IMR-90 (cell line): ENCODE data around the gene B3GAT2. TPM values are rescaled to one million over a fixed set of nuclear protein-coding genes. Genes with fewer than 3 reads are reported as not detected.

Experiments used
- ATAC-seq: fragments of 200-7000 bp; cut with Tn5 transposase; 2 replicates; pipeline ENCODE4 v1.9.1; 2020; ENCODE audit warnings: low read depth, mild to moderate bottlenecking, moderate library complexity
- BruUV-seq: library from RNA; stranded (reverse); fragments of 400-500 nt; replicated peaks from 2 replicates; lab custom pipeline; 2021; lab: Mats Ljungman, UMichigan
- CTCF ChIA-PET: fragments of 300-600 bp; formaldehyde crosslinking; extraction: SDS; loops from one replicate; lab custom pipeline; 2021; ENCODE audit warnings: antibody characterized with exemption; lab: Yijun Ruan, JAX
- POLR2A ChIA-PET: fragments of 300-600 bp; sonication (Branson Sonifier 250); formaldehyde crosslinking; loops from one replicate; lab custom pipeline; 2022; ENCODE audit warnings: antibody characterized with exemption; ENCODE audit not compliant: unreplicated experiment; lab: Charles Lee
- DNase-seq: peaks from one replicate; pipeline ENCODE4 v3.0.0; 2013
- H2AFZ ChIP-seq: replicated peaks from 2 replicates; pipeline ENCODE3; 2013; ENCODE audit warnings: low read length, mild to moderate bottlenecking; ENCODE audit not compliant: poor library complexity
- H2AK5ac ChIP-seq: 2 replicates; pipeline ENCODE4 v1.6.1; 2013; ENCODE audit warnings: low read depth, low read length, inconsistent platforms
- H2AK9ac ChIP-seq: replicated peaks from 2 replicates; pipeline ENCODE3; 2013; ENCODE audit warnings: mild to moderate bottlenecking, low read depth, low read length, moderate library complexity; ENCODE audit not compliant: poor library complexity
- H2BK120ac ChIP-seq: 2 replicates; pipeline ENCODE4 v1.6.1; 2013; ENCODE audit warnings: low read depth, low read length, inconsistent platforms
- H2BK15ac ChIP-seq: 3 replicates; pipeline ENCODE4 v1.6.1; 2013; ENCODE audit warnings: low read depth, low read length, inconsistent platforms
- H2BK20ac ChIP-seq: 2 replicates; pipeline ENCODE4 v1.6.1; 2013; ENCODE audit warnings: low read depth, mild to moderate bottlenecking, inconsistent platforms, low read length, moderate library complexity
- H2BK5ac ChIP-seq: 2 replicates; pipeline ENCODE4 v1.6.1; 2013; ENCODE audit warnings: mild to moderate bottlenecking, low read depth, low read length, inconsistent platforms; ENCODE audit not compliant: poor library complexity, severe bottlenecking
- H3K14ac ChIP-seq: replicated peaks from 2 replicates; pipeline ENCODE4 v1.6.1; 2013; ENCODE audit warnings: low read depth, low read length, inconsistent platforms
- H3K18ac ChIP-seq: 2 replicates; pipeline ENCODE4 v1.6.1; 2013; ENCODE audit warnings: low read depth, low read length, control low read depth
- H3K23ac ChIP-seq: 2 replicates; pipeline ENCODE4 v1.6.1; 2013; ENCODE audit warnings: low read depth, low read length, inconsistent platforms
- H3K27ac ChIP-seq: 2 replicates; pipeline ENCODE4 v1.5.1; 2013; ENCODE audit warnings: mild to moderate bottlenecking, control low read depth, low read length; ENCODE audit not compliant: insufficient read depth
- H3K27me3 ChIP-seq: 2 replicates; pipeline ENCODE4 v1.6.1; 2013; ENCODE audit warnings: low read length; ENCODE audit not compliant: control insufficient read depth, insufficient read depth
- H3K36me3 ChIP-seq: 2 replicates; pipeline ENCODE4 v1.6.1; 2013; ENCODE audit warnings: low read length, mixed read lengths; ENCODE audit not compliant: control insufficient read depth, insufficient read depth
- H3K4ac ChIP-seq: 2 replicates; pipeline ENCODE4 v1.6.1; 2013; ENCODE audit warnings: low read depth, low read length, inconsistent platforms
- H3K4me1 ChIP-seq: 2 replicates; pipeline ENCODE4 v1.6.1; 2013; ENCODE audit warnings: low read length, mixed read lengths; ENCODE audit not compliant: control insufficient read depth, insufficient read depth
- H3K4me2 ChIP-seq: 2 replicates; pipeline ENCODE4 v1.6.1; 2013; ENCODE audit warnings: low read depth, mild to moderate bottlenecking, control low read depth, low read length, moderate library complexity
- H3K4me3 ChIP-seq: 2 replicates; pipeline ENCODE4 v1.5.1; 2013; ENCODE audit warnings: low read depth, mild to moderate bottlenecking, control low read depth, low read length, moderate library complexity; ENCODE audit not compliant: insufficient read depth
- H3K56ac ChIP-seq: 2 replicates; pipeline ENCODE4 v1.6.1; 2013; ENCODE audit warnings: low read length, inconsistent platforms; ENCODE audit not compliant: insufficient read depth; ENCODE audit errors: extremely low read depth
- H3K79me1 ChIP-seq, 2 experiments: 2 replicates each; pipeline ENCODE4 v1.6.1; 2013; ENCODE audit warnings: low read length in 2 of 2, inconsistent platforms in 1 of 2, low read depth in 1 of 2
- H3K9ac ChIP-seq: 2 replicates; pipeline ENCODE4 v1.6.1; 2013; ENCODE audit warnings: low read depth, low read length, control low read depth
- H3K9me1 ChIP-seq: 2 replicates; pipeline ENCODE4 v1.6.1; 2013; ENCODE audit warnings: low read length, inconsistent platforms; ENCODE audit not compliant: insufficient read depth
- H3K9me3 ChIP-seq: 2 replicates; pipeline ENCODE4 v1.6.1; 2013; ENCODE audit warnings: low read length; ENCODE audit not compliant: control insufficient read depth, insufficient read depth
- H4K20me1 ChIP-seq: 2 replicates; pipeline ENCODE4 v1.6.1; 2013; ENCODE audit warnings: low read length, inconsistent platforms; ENCODE audit not compliant: insufficient read depth
- H4K5ac ChIP-seq: 2 replicates; pipeline ENCODE4 v1.6.1; 2013; ENCODE audit warnings: mild to moderate bottlenecking, low read depth, low read length, control low read depth
- H4K8ac ChIP-seq, 2 experiments: 2 replicates each; pipeline ENCODE4 v1.6.1; 2013; ENCODE audit warnings: low read depth in 2 of 2, low read length in 2 of 2, control low read depth in 1 of 2, inconsistent platforms in 1 of 2
- H4K91ac ChIP-seq: 2 replicates; pipeline ENCODE4 v1.6.1; 2013; ENCODE audit warnings: low read depth, low read length, inconsistent platforms; ENCODE audit not compliant: insufficient read depth
- BHLHE40 ChIP-seq: fragments of 150-350 bp; IDR thresholded peaks from 2 replicates; pipeline ENCODE4 v1.6.1; 2016; ENCODE audit warnings: mild to moderate bottlenecking, low read depth, low read length
- CEBPB ChIP-seq: IDR thresholded peaks from 2 replicates; pipeline ENCODE4 v1.6.1; 2012; ENCODE audit warnings: low read depth, low read length, improper control_type of control experiment
- CHD1 ChIP-seq: IDR thresholded peaks from 2 replicates; pipeline ENCODE4 v1.6.1; 2012; ENCODE audit warnings: low read depth, low read length, improper control_type of control experiment
- CTCF ChIP-seq: conservative IDR thresholded peaks from 2 replicates; pipeline ENCODE4 v1.5.1; 2012; ENCODE audit warnings: mild to moderate bottlenecking, low read depth, low read length, improper control_type of control experiment
- ELK1 ChIP-seq: fragments of 150-350 bp; IDR thresholded peaks from 2 replicates; pipeline ENCODE4 v1.6.1; 2016; ENCODE audit warnings: low read depth, mild to moderate bottlenecking, low read length, moderate library complexity, borderline replicate concordance
- FOS ChIP-seq: fragments of 150-350 bp; IDR thresholded peaks from 2 replicates; pipeline ENCODE4 v1.6.1; 2016; ENCODE audit warnings: low read depth, low read length
- MAFK ChIP-seq: IDR thresholded peaks from 2 replicates; pipeline ENCODE4 v1.6.1; 2012; ENCODE audit warnings: low read depth, low read length, improper control_type of control experiment
- MAZ ChIP-seq: IDR thresholded peaks from 2 replicates; pipeline ENCODE4 v1.6.1; 2012; ENCODE audit warnings: low read depth, mild to moderate bottlenecking, low read length, improper control_type of control experiment, moderate library complexity, borderline replicate concordance
- MXI1 ChIP-seq: IDR thresholded peaks from 2 replicates; pipeline ENCODE4 v1.6.1; 2012; ENCODE audit warnings: low read depth, mild to moderate bottlenecking, low read length, moderate library complexity, borderline replicate concordance
- NFE2L2 ChIP-seq: fragments of 150-350 bp; IDR thresholded peaks from 2 replicates; pipeline ENCODE4 v1.6.1; 2016; ENCODE audit warnings: low read depth, mild to moderate bottlenecking, low read length
- POLR2A ChIP-seq: IDR thresholded peaks from 2 replicates; pipeline ENCODE4 v1.6.1; 2012; ENCODE audit warnings: mild to moderate bottlenecking, low read depth, low read length
- RAD21 ChIP-seq: IDR thresholded peaks from 2 replicates; pipeline ENCODE4 v1.6.1; 2012; ENCODE audit warnings: low read length, improper control_type of control experiment
- RCOR1 ChIP-seq: IDR thresholded peaks from 2 replicates; pipeline ENCODE4 v1.6.1; 2012; ENCODE audit warnings: mild to moderate bottlenecking, low read length, improper control_type of control experiment; ENCODE audit not compliant: insufficient replicate concordance
- RFX5 ChIP-seq: IDR thresholded peaks from 2 replicates; pipeline ENCODE4 v1.8.0; 2012; ENCODE audit warnings: low read depth, mild to moderate bottlenecking, low read length, moderate library complexity
- SMC3 ChIP-seq: fragments of 150-350 bp; IDR thresholded peaks from 2 replicates; pipeline ENCODE4 v1.6.1; 2016; ENCODE audit warnings: low read depth, mild to moderate bottlenecking, antibody characterized with exemption, low read length, moderate library complexity
- USF2 ChIP-seq: fragments of 150-350 bp; IDR thresholded peaks from 2 replicates; pipeline ENCODE4 v1.6.1; 2017; ENCODE audit warnings: mild to moderate bottlenecking, antibody characterized with exemption, low read length, low read depth
- WGBS, 2 experiments: methylation state at CpG; one replicate each; pipeline versions ENCODE4 v1.1.5 to v1.1.7; 2013; ENCODE audit warnings: missing lambda C conversion rate in 2 of 2; ENCODE audit not compliant: insufficient read length in 1 of 2; ENCODE audit errors: extremely low coverage in 2 of 2; 5-methylcytosine and 5-hydroxymethylcytosine counted together
- dilution Hi-C: fragments of 300-500 bp; cut with HindIII; formaldehyde crosslinking; loops from one replicate; pipeline ENCODE4 v1.14.3; 2018; ENCODE audit warnings: low sequenced_read_pairs; ENCODE audit not compliant: unreplicated experiment
- in situ Hi-C: fragments of 300-500 bp; cut with MboI; formaldehyde crosslinking; loops from 3 replicates; pipeline ENCODE4 v1.14.3; 2019; ENCODE audit warnings: low sequenced_read_pairs, inconsistent platforms, mixed read lengths
- intact Hi-C: fragments of 100-400 bp; cut with micrococcal nuclease; formaldehyde crosslinking; loops from 2 replicates; pipeline ENCODE4 v1.10.0; 2022
- polyA plus RNA-seq, 3 experiments: library from polyadenylated mRNA; depleted of rRNA; stranded (reverse); fragments of >200 nt; gene quantifications; 2 replicates each; pipeline ENCODE4 v1.2.3, GENCODE V29; 2012; ENCODE audit warnings: low replicate concordance in 1 of 3
- total RNA-seq: library from RNA; depleted of rRNA; stranded (reverse); fragments of >200 nt; gene quantifications from 2 replicates; pipeline ENCODE4 v1.2.3, GENCODE V29; 2012

Gene B3GAT2
- total and polyA plus RNA-seq, 2 of the 4 experiments (the other 2 are of a cell fraction), result 0.02 TPM; not detected in 1

GRCh38 chr6:70886071-70886470, 70.8 kb downstream of the B3GAT2 start:
- Histone ChIP-seq H3K18ac (no peak overlapping the region), H4K20me1 (no peaks in the 10 kb centered on the region), H2AK9ac (no peak overlapping the region), H4K8ac (no peak overlapping the region), H2BK20ac (no peak overlapping the region), H3K27ac (no peak overlapping the region), H3K9ac (no peak overlapping the region), H2AFZ (no peak overlapping the region), H3K4me2 (no peak overlapping the region), H2BK120ac (no peak overlapping the region), H3K4me3 (no peak overlapping the region), H3K23ac (no peak overlapping the region), H4K5ac (no peak overlapping the region), H3K14ac (no peak overlapping the region), H3K56ac (no peak overlapping the region), H3K9me3 (no peaks in the 10 kb centered on the region), H3K4me1 (no peaks in the 10 kb centered on the region), H3K27me3 (peaks cover 12% of the 10 kb centered on the region), H2BK15ac (no peak overlapping the region), H2AK5ac (no peak overlapping the region), H4K91ac (no peak overlapping the region), H3K79me1 (no peaks in the 10 kb centered on the region), H2BK5ac (no peak overlapping the region), H3K4ac (no peak overlapping the region), H3K36me3 (no peaks in the 10 kb centered on the region), H3K9me1 (no peaks in the 10 kb centered on the region)
- intact Hi-C loops, result loop anchor here (10.0 kb wide), 1 partner anchor 511 kb away; no protein-coding TSS in a partner anchor
- no peak for ATAC-seq
- POLR2A ChIA-PET, result no interaction called here
- TF ChIP-seq RAD21 (no peak), MAZ (no peak), POLR2A (no peak), CHD1 (no peak), NFE2L2 (no peak), RFX5 (no peak), ELK1 (no peak), RCOR1 (no peak), CTCF (no peak), CEBPB (no peak), MAFK (no peak), USF2 (no peak), BHLHE40 (no peak), MXI1 (no peak), SMC3 (no peak), FOS (no peak)
- no TSS peak for BruUV-seq
- no CpG with 5 or more reads among the region's 2 CpGs for WGBS, 2 experiments
- no peak for DNase-seq
- dilution Hi-C loops, result loop anchor here (25.0 kb wide), 1 partner anchor 174 kb away; no protein-coding TSS in a partner anchor
- CTCF ChIA-PET, result interaction anchor here (0.6 to 2.7 kb wide), 2 partner anchors 177 to 291 kb away, joined by 3 to 39 read pairs; no protein-coding TSS in a partner anchor
- in situ Hi-C loops, result loop anchor here (5.0 kb wide), 1 partner anchor 179 kb away; no protein-coding TSS in a partner anchor
